SK-MEL-5 (cell line): ENCODE measurements around the gene KCNIP4. TPM values are rescaled to one million over a fixed set of nuclear protein-coding genes. Genes with fewer than 3 reads are reported as not detected.

Source experiments
- DNase-seq: peaks from one replicate; pipeline ENCODE4 v3.0.0-alpha.2; 2016; ENCODE audit warnings: low read depth, low spot score
- in situ Hi-C: cut with HindIII; loops from 2 replicates; pipeline ENCODE4 v1.10.0; 2016; ENCODE audit warnings: low sequenced_read_pairs, high pct_unique_total_duplicates, low pct_unique_long_range_greater_than_20kb
- total RNA-seq: library from RNA; depleted of rRNA; stranded (reverse); fragments of >200 nt; shearing (Covaris generic); gene quantifications from 2 replicates; pipeline ENCODE4 v1.2.3, GENCODE V29; 2014

KCNIP4 gene
- total RNA-seq, 1 experiment from 2014 or later, result not detected

- in situ Hi-C loops, result no loop called here
These were observed 658.0 kb downstream of the KCNIP4 start for GRCh38 chr4:21290562-21290961.

GRCh38 chr4:21276046-21276445 lies 672.5 kb downstream of the KCNIP4 start:
- in situ Hi-C loops, result no loop called here
- DNase-seq, result no peak

More at GRCh38 chr4:21290562-21290961, 658.0 kb downstream of the KCNIP4 start:
- no peak for DNase-seq

- DNase-seq, result no peak
- in situ Hi-C loops, result no loop called here
These were observed 677.0 kb downstream of the KCNIP4 start for GRCh38 chr4:21271439-21272052.

- in situ Hi-C loops, result no loop called here
- no peak for DNase-seq
These were observed 700.2 kb downstream of the KCNIP4 start for GRCh38 chr4:21248331-21248730.

- DNase-seq, result no peak
- in situ Hi-C loops, result no loop called here
These were observed 706.4 kb downstream of the KCNIP4 start for GRCh38 chr4:21242163-21242562.

- DNase-seq, result no peak
- in situ Hi-C loops, result no loop called here
These were observed 721.7 kb downstream of the KCNIP4 start for GRCh38 chr4:21226637-21227538.

- in situ Hi-C loops, result no loop called here
These were observed 736.7 kb downstream of the KCNIP4 start for GRCh38 chr4:21211846-21212245.

GRCh38 chr4:21209860-21210259 lies 738.7 kb downstream of the KCNIP4 start:
- in situ Hi-C loops, result no loop called here
- no peak for DNase-seq

More at GRCh38 chr4:21211846-21212245, 736.7 kb downstream of the KCNIP4 start:
- no peak for DNase-seq

GRCh38 chr4:21205821-21206531 lies 742.6 kb downstream of the KCNIP4 start:
- DNase-seq, result no peak
- in situ Hi-C loops, result no loop called here

GRCh38 chr4:21203416-21203815 lies 745.2 kb downstream of the KCNIP4 start:
- in situ Hi-C loops, result no loop called here
- no peak for DNase-seq

GRCh38 chr4:21202959-21203358 lies 745.6 kb downstream of the KCNIP4 start:
- no peak for DNase-seq
- in situ Hi-C loops, result no loop called here

- in situ Hi-C loops, result no loop called here
These were observed 749.9 kb downstream of the KCNIP4 start for GRCh38 chr4:21198683-21199082.

GRCh38 chr4:21195682-21196081 lies 752.9 kb downstream of the KCNIP4 start:
- in situ Hi-C loops, result no loop called here
- peak; percentile 22 for DNase-seq

More at GRCh38 chr4:21198683-21199082, 749.9 kb downstream of the KCNIP4 start:
- DNase-seq, result no peak

GRCh38 chr4:21192367-21192766 lies 756.2 kb downstream of the KCNIP4 start:
- no peak for DNase-seq
- in situ Hi-C loops, result no loop called here

- DNase-seq, result peak; percentile 30
- in situ Hi-C loops, result no loop called here
These were observed 757.3 kb downstream of the KCNIP4 start for GRCh38 chr4:21191317-21191716.

- in situ Hi-C loops, result no loop called here
- DNase-seq, result no peak
These were observed 763.8 kb downstream of the KCNIP4 start for GRCh38 chr4:21184788-21185187.

GRCh38 chr4:21181716-21182115 lies 766.9 kb downstream of the KCNIP4 start:
- in situ Hi-C loops, result no loop called here

GRCh38 chr4:21177871-21178270 lies 770.7 kb downstream of the KCNIP4 start:
- in situ Hi-C loops, result no loop called here
- DNase-seq, result no peak

More at GRCh38 chr4:21181716-21182115, 766.9 kb downstream of the KCNIP4 start:
- DNase-seq, result peak; percentile 7
